HepG2 (cell line): ENCODE data around the gene COL25A1.

Experiments
- CTCF ChIP-seq: sonication (generic); formaldehyde crosslinking; IDR thresholded peaks from 2 replicates; pipeline ENCODE4 v1.5.0; 2020; ENCODE audit warnings: mild to moderate bottlenecking, missing genetic modification reagents, moderate library complexity
- KAT2B ChIP-seq: fragments of 150-350 bp; IDR thresholded peaks from 2 replicates; pipeline ENCODE4 v1.6.1; 2014; ENCODE audit warnings: low read depth, low read length, borderline replicate concordance
- SMC3 ChIP-seq: IDR thresholded peaks from 2 replicates; pipeline ENCODE4 v1.6.1; 2011; ENCODE audit warnings: low read length, improper control_type of control experiment
- TCF7L2 ChIP-seq: IDR thresholded peaks from 2 replicates; pipeline ENCODE4 v1.6.1; 2011; ENCODE audit warnings: mild to moderate bottlenecking, low read depth, low read length, moderate library complexity
- ZBTB33 ChIP-seq: sonication (generic); formaldehyde crosslinking; IDR thresholded peaks from 2 replicates; pipeline ENCODE4 v1.4.0; 2020; ENCODE audit warnings: missing genetic modification reagents
- ZNF614 ChIP-seq: IDR thresholded peaks from 2 replicates; pipeline ENCODE4 v1.6.1; 2018; ENCODE audit warnings: missing biosample characterization, missing genetic modification reagents, inconsistent platforms, borderline replicate concordance
- TF ChIP-seq, protein P1 (sequence below), 2 experiments: IDR thresholded peaks; 2 replicates each; pipeline ENCODE4 v1.6.1; 2011 to 2012; ENCODE audit warnings: low read length in 2 of 2, borderline replicate concordance in 1 of 2, low read depth in 1 of 2, mild to moderate bottlenecking in 1 of 2, moderate library complexity in 1 of 2

DNA sequence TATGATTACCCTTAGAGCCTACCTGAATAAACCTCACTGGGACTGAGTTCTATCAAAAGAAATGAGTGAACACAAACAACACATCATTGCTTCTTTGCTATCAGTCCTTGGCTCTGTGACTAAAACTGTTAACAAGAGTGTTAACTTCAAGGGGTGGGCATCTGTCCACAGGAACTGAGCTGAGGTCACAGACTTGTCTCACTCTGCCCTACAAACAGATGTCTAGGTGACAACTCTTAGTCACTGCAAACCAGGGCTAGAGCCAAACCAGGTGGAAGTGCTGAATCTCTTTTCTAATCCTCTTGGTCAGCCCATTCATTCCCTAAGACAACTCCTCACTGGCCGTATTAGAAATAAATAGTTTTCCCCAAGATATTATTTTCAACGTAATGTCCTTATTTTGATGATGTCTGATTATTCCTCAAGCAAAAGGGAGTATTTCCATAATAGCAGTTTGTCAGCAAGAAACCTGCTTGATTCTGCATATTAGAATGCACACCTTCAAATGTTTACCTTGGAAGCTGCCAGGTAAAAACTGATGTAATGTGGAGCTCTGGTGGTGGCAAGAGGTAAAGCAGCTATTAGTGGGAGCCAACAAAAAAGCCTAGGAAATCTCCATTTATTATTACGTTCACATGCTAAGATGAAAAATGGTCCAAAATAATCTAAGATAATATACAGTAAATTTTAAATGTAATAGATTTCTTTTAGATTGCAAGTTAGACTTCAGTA is 4.0 kb downstream of the COL25A1 start:
- TF ChIP-seq CTCF (peak; percentile 39), ZBTB33 (CRISPR knock-in tag) (no peak), KAT2B (no peak), ZNF614 (CRISPR knock-in tag) (no peak), SMC3 (no peak), TCF7L2 (no peak)
- TF ChIP-seq, protein P1, sequence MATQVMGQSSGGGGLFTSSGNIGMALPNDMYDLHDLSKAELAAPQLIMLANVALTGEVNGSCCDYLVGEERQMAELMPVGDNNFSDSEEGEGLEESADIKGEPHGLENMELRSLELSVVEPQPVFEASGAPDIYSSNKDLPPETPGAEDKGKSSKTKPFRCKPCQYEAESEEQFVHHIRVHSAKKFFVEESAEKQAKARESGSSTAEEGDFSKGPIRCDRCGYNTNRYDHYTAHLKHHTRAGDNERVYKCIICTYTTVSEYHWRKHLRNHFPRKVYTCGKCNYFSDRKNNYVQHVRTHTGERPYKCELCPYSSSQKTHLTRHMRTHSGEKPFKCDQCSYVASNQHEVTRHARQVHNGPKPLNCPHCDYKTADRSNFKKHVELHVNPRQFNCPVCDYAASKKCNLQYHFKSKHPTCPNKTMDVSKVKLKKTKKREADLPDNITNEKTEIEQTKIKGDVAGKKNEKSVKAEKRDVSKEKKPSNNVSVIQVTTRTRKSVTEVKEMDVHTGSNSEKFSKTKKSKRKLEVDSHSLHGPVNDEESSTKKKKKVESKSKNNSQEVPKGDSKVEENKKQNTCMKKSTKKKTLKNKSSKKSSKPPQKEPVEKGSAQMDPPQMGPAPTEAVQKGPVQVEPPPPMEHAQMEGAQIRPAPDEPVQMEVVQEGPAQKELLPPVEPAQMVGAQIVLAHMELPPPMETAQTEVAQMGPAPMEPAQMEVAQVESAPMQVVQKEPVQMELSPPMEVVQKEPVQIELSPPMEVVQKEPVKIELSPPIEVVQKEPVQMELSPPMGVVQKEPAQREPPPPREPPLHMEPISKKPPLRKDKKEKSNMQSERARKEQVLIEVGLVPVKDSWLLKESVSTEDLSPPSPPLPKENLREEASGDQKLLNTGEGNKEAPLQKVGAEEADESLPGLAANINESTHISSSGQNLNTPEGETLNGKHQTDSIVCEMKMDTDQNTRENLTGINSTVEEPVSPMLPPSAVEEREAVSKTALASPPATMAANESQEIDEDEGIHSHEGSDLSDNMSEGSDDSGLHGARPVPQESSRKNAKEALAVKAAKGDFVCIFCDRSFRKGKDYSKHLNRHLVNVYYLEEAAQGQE (IDR thresholded peaks at IDR 0.05; ENCODE audit: borderline replicate concordance in 1 of 2, low read depth in 1 of 2, low read length in 2 of 2) = no peak
